IPS-18a (cell line): ENCODE measurements around the gene CCDC116.
A peak's percentile ranks its signal among the peaks of the same experiment; 100 is the strongest.

Source experiments
- H3K27ac ChIP-seq: one replicate; pipeline ENCODE4 v1.5.1; 2013; ENCODE audit warnings: low read length
- H3K27me3 ChIP-seq: one replicate; pipeline ENCODE4 v1.6.1; 2013; ENCODE audit warnings: mild to moderate bottlenecking, low read length; ENCODE audit not compliant: control insufficient read depth, insufficient read depth
- H3K36me3 ChIP-seq: one replicate; pipeline ENCODE4 v1.6.1; 2013; ENCODE audit warnings: low read depth, low read length; ENCODE audit not compliant: control insufficient read depth
- H3K4me1 ChIP-seq: one replicate; pipeline ENCODE4 v1.6.1; 2013; ENCODE audit warnings: low read depth, low read length; ENCODE audit not compliant: control insufficient read depth
- H3K4me3 ChIP-seq: one replicate; pipeline ENCODE4 v1.5.1; 2013; ENCODE audit warnings: low read length
- H3K9ac ChIP-seq: one replicate; pipeline ENCODE4 v1.6.1; 2013; ENCODE audit warnings: mild to moderate bottlenecking, low read length, moderate library complexity
- H3K9me3 ChIP-seq: one replicate; pipeline ENCODE4 v1.6.1; 2013; ENCODE audit warnings: low read depth, low read length; ENCODE audit not compliant: control insufficient read depth

The CCDC116 gene

DNA sequence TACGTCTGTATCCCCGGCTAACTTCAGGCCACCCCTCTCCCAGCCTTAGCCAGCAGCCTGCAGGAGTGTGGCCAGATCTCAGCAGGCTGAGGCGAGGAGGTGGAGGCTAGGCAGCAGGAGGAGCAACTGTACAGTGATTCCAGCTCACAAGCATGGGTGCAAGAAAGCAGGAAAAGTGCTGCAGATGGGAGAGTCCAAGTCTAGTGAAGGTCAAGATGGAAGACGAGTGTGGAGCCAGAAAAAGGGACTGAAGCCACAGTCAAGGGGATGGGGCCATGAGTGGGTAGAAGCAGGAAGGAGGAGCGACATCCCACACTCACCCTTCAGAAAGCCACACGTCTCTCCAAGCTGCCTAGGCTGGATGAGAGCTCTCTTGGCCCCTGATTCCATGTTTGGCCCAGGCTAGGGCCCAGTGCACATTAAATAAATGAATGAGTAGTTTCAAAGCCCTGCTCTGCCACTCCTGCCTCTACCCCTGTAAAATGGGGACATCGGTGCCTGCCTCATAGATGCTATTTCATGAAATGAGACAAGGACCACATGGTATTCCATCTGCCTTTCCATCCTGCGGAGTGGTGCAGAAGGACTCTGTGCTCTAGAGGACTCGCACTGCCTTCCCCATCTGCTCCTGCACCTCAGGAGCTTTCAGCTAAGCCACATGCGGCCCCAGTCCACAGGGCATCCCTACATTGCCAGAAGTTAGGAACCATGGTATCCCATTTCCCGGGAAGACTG lies 5.7 kb upstream of the CCDC116 start:
- Histone ChIP-seq H3K27ac (no peak overlapping the region), H3K36me3 (peaks cover 12% of the 10 kb centered on the region), H3K9me3 (no peaks in the 10 kb centered on the region), H3K27me3 (no peaks in the 10 kb centered on the region), H3K4me1 (no peaks in the 10 kb centered on the region), H3K9ac (no peak overlapping the region), H3K4me3 (no peak overlapping the region)

DNA sequence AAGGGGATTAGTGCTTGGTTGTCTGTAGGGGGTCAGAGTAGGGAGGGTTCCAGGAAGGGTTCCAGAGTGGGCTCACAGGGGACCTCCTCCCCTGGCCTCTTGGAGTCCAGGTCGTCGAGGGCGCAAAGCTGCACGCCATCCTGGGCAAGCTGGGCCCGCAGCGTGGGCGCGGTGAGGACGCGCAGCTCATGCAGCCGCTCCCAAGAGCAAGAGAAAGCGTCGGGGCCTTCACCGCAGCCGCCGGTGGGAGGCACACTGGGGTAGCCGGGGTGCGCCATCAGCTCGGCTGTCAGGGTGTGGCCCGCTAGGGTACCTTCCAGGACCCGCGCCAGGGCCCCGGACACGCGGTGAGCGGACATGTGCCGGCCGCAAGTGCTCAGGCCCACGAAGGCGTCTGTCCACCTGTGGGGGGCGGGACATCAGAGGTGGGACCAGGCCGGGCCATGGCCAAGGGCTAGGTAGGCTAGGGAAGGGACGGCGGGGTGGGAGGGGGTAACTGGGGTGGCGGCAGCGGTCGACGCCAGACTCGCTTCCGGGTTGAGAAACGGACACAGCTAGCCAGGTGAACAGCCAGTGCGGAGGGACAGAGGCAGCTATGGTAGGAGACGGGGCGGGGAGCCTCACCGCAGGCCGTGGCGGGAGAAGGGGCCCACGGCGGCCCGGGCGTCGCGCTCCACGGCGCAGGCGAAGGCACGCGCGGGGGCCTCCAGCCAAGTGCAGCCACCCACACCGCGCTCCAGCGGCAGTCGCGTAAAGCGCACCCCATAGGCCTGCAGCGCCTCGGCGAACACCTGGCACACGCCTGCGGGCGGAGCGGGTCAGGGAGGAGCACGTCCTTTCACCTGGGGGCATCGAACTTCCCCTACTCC lies 3.9 kb upstream of the CCDC116 start:
- Histone ChIP-seq H3K9me3 (no peaks in the 10 kb centered on the region), H3K4me1 (no peaks in the 10 kb centered on the region), H3K4me3 (peak overlapping the region; percentile 91), H3K27me3 (no peaks in the 10 kb centered on the region), H3K36me3 (peaks cover 4% of the 10 kb centered on the region), H3K27ac (no peak overlapping the region), H3K9ac (peak overlapping the region; percentile 95)

DNA sequence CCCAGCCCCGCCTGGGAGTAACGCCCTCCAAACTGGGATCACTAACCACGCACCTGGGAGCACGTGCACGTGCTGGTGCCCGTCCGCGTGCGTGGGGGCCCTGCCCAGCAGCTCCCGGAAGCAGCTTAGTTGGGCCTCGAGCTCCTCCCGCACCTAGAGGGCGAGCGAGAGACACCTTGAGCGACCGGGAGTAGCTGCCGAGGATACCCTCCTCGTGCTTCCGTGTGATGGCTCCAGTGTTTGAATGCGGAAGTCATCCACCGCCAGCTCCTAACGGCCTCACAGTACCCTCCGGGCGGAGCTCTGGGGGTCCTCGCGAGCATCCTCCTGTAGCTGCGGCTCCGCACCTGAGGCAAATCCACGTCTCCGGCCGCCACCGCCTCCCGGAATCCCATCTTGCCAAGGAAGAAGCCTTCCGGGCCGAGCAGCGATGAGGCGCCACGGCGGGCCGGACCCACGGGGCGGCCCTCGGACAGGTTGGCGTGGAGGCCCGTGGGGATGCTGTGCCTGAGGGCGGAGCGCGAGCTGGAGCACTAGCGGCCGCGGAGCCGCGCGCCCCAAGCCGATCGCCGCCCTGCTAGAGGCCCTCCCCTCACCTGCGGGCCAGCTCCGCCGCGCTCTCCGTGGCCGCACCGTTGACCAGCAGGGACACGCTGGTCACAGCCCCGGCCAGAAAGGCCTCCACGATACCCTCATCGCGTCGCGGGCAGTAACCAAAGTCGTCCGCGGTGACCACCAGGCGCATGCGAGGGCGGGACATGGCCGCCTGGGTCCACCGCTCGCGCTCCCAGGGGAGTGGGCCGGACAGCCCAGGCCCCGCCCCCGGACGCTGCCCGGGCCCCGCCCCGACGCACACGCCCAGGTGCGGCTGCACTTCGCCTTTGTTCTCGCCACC lies 3.1 kb upstream of the CCDC116 start, which contains the start of gene YDJC:
Gene YDJC, minus strand, starts transcription at position 768 of the 895 bp plus-strand sequence. Its CDS starts 8 bp downstream, at position 760.
- Histone ChIP-seq H3K36me3 (peaks cover 4% of the 10 kb centered on the region), H3K4me1 (no peaks in the 10 kb centered on the region), H3K9ac (peak within 1 kb of the TSS; percentile 95), H3K27me3 (no peaks in the 10 kb centered on the region), H3K9me3 (no peaks in the 10 kb centered on the region), H3K27ac (peak within 1 kb of the TSS; percentile 60), H3K4me3 (peak within 1 kb of the TSS; percentile 91)

DNA sequence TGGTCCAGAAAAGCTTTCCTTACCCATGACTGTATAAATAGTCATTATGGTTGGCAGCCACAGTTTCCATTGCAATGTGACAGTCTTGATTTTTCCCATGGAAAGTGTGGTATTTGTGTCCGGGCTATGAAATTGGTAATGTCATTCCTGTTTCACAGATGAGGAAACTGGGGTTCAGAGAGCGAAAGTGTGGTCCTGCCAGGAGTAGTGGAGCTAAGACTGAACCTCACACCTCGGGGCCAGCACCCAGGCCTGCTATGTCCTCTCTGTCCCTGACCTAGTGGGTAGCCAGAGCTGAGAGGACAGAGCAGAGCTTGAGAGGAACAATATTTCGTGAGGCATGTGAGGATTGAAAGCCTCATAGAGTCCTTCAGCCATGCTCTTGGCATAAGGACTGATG lies 1.5 kb upstream of the CCDC116 start:
- H3K9me3 ChIP-seq, result no peaks in the 10 kb centered on the region
- H3K4me3 ChIP-seq, result no peak overlapping the region
- no peaks in the 10 kb centered on the region for H3K4me1 ChIP-seq
- no peaks in the 10 kb centered on the region for H3K27me3 ChIP-seq
- peaks cover 4% of the 10 kb centered on the region for H3K36me3 ChIP-seq
- H3K9ac ChIP-seq, result no peak overlapping the region
- no peak overlapping the region for H3K27ac ChIP-seq

DNA sequence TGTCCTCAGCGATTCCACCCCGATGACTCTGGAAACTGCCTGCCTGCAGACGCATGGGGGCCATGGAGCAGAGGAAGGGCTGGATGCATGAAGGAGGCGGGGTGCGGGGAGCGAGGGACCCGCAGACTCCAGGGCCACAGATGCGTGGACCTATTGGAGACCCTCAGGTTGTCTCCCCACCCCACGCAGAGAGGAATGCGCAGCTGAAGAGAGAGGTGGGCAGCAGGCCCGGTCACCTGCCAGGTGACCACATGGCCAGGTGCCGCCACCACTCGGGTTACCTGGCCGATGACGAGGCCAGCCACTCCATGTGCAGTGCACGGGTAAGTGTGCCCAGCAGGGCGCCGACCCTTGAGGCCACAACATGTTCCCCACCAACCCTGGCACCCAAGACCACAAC lies 371 bp downstream of the CCDC116 start:
- no peaks in the 10 kb centered on the region for H3K9me3 ChIP-seq
- H3K27me3 ChIP-seq, result no peaks in the 10 kb centered on the region
- peaks cover 4% of the 10 kb centered on the region for H3K36me3 ChIP-seq
- no peaks in the 10 kb centered on the region for H3K4me1 ChIP-seq
- no peak overlapping the region for H3K27ac ChIP-seq
- H3K9ac ChIP-seq, result no peak overlapping the region
- no peak overlapping the region for H3K4me3 ChIP-seq

DNA sequence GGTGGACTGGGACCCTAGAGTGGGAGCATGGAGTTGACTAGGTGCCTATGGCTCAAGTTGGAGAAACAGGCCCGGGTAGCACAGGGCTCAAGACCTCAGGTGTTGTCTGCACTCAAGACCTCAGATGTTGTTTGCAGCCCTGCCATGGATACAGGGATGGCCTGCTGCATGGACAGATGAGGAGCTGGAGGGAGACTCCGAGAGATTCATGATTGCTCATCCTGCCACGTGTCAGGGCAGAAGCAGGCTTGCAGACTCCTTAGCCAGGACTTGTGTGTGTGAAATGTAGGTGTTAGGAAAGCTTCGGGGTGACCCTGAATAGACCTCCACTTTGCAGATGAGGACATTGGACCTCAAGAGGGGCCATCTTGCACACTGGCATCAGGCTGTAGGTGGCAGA lies 921 bp downstream of the CCDC116 start:
- Histone ChIP-seq H3K36me3 (no peaks in the 10 kb centered on the region), H3K27me3 (no peaks in the 10 kb centered on the region), H3K9ac (no peak overlapping the region), H3K4me1 (no peaks in the 10 kb centered on the region), H3K9me3 (no peaks in the 10 kb centered on the region), H3K27ac (no peak overlapping the region), H3K4me3 (no peak overlapping the region)

DNA sequence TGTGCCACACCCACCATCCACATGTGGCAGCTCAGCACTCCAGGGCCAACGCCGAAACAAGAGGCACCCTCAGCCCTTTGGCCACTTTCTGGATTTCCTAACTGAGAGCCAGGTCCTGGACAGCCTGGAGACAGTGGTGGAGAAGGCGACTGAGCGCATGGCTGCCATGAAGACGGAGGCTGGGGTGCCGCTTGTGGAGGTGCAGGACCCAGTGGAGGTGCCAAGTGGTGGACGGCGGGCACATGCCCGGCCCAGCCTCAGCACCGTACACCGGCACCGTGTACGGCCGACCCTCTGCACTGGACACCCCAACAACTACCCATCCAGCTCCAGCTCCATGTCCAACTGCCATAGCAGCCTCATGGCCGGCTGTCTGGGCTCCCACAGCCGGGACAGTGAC lies 1.5 kb downstream of the CCDC116 start:
- no peaks in the 10 kb centered on the region for H3K9me3 ChIP-seq
- H3K4me1 ChIP-seq, result no peaks in the 10 kb centered on the region
- no peak overlapping the region for H3K4me3 ChIP-seq
- H3K36me3 ChIP-seq, result no peaks in the 10 kb centered on the region
- no peak overlapping the region for H3K27ac ChIP-seq
- H3K27me3 ChIP-seq, result no peaks in the 10 kb centered on the region
- H3K9ac ChIP-seq, result no peak overlapping the region

DNA sequence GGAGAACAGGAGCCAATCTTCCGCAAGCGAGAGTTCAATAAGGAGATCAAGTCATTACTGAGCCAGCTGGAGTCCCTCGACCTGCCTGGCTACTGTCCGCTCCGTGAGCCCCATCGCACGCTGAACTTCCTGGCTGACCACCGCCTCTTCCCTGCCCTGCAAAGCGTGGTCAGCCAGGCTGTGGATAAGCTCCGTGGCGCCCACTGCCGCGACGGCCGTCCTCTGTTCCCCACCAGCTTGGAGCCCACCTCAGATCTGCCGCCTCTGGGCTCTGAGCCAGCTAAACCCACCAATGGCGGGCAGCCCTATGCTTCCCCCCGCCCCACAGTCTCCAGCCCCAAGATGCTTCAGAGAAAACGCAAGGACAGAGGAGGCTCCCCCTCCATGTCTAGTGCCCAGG lies 2.3 kb downstream of the CCDC116 start:
- H3K27me3 ChIP-seq, result no peaks in the 10 kb centered on the region
- H3K4me3 ChIP-seq, result no peak overlapping the region
- no peaks in the 10 kb centered on the region for H3K9me3 ChIP-seq
- no peaks in the 10 kb centered on the region for H3K36me3 ChIP-seq
- H3K27ac ChIP-seq, result no peak overlapping the region
- H3K9ac ChIP-seq, result no peak overlapping the region
- H3K4me1 ChIP-seq, result no peaks in the 10 kb centered on the region

DNA sequence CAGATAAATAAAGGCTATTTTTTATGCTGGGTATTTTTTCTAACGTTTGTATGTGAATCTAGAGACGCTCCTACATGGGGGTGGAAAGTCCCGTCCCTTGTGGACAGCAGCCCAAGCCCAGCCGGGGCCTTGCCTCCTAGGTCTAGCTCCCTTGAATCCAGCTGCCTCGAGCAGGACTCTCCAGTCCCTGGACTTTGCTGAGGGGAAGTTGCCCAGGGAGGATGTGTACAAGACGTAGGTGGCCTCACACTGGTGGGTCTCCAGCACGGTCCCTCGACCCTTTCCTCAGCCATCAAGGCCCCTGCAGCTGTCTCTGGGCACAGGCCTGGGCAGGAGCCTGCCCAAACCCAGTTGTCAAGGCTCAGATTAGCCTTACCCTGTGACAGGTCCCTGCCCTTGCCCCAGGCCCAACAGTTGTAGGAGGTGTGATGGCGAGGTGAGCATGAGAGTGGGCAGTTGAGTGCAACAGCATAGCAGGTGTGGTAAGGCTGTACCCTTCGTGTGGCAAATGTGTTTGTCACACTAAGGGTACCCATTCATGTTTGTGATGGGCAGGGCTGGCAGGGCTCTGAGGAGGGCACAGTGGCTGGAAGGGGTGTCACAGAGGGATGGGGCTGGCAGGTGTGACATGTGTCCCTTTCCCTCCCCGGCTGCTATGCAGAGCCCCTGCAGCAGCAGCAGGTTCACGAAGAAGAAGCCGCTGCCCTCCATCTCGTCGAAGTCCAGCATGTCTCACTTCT lies 3.4 kb downstream of the CCDC116 start:
- H3K9ac ChIP-seq, result no peak overlapping the region
- H3K27me3 ChIP-seq, result peaks cover 5% of the 10 kb centered on the region
- no peaks in the 10 kb centered on the region for H3K9me3 ChIP-seq
- H3K27ac ChIP-seq, result no peak overlapping the region
- H3K4me1 ChIP-seq, result peaks cover 2% of the 10 kb centered on the region
- H3K4me3 ChIP-seq, result no peak overlapping the region
- no peaks in the 10 kb centered on the region for H3K36me3 ChIP-seq

DNA sequence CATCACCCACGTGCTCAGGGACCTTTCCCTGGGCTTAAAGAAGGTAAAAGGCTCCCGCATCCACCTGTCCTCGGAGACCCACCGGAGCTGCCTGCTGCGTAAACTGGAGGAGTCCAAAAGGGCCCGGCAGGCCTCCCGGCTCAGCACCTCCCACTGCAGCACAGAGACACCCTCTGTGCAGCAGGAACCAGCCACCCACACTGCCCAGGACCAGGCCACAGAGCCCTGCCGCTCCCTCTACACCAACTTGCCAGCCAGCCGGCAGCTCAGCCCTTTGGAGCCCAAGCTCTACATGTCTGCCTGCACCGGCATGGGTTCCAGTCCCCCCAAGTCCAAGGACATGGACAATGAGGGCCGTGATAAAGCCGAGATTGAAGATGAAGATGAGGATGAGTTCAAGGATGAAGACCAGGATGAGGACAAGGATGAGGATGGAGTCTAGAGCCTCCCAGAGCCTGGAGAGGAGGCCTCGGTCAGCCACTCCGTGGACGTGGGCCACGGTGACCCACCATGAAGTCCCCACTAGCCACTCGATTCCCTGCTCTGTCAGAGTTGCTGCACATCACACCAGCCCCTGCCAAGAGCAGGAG lies 4.2 kb downstream of the CCDC116 start:
- Histone ChIP-seq H3K27ac (no peak overlapping the region), H3K4me3 (no peak overlapping the region), H3K4me1 (peaks cover 4% of the 10 kb centered on the region)

More for the DNA sequence above, 4.2 kb downstream of the CCDC116 start:
- H3K9me3 ChIP-seq, result no peaks in the 10 kb centered on the region
- peaks cover 10% of the 10 kb centered on the region for H3K27me3 ChIP-seq
- H3K9ac ChIP-seq, result no peak overlapping the region
- H3K36me3 ChIP-seq, result no peaks in the 10 kb centered on the region
